Thyroid gland (tissue), 4 donors: ENCODE results near the gene PCDHB4. TPM values are rescaled to one million over a fixed set of nuclear protein-coding genes. Genes with fewer than 3 reads are reported as not detected.
"Not testable (repeated sequence)": the region's sequence is repeated elsewhere in the genome, so short reads cannot be mapped to it uniquely, and the experiment has no call there.

Experiments used
- DNase-seq, 2 donors: peaks; one replicate each; pipeline ENCODE4 v3.0.0-alpha.2; 2019
- H3K27ac ChIP-seq, 3 donors: fragments of 200-600 bp; sonication (generic); 1 replicate in 2 of 3; 2 replicates in 1 of 3; pipeline ENCODE4 v1.5.1; 2016 to 2019; ENCODE audit warnings: mild to moderate bottlenecking in 1 of 3, moderate library complexity in 1 of 3
- H3K27me3 ChIP-seq: fragments of 200-600 bp; sonication (generic); one replicate; pipeline ENCODE4 v1.5.1; 2019
- H3K36me3 ChIP-seq, 2 donors: fragments of 200-600 bp; sonication (generic); one replicate each; pipeline ENCODE4 v1.5.1; 2016 to 2019
- H3K4me1 ChIP-seq, 2 donors: fragments of 200-600 bp; sonication (generic); one replicate each; pipeline ENCODE4 v1.5.1; 2017 to 2019
- H3K4me3 ChIP-seq, 3 donors: fragments of 200-600 bp; sonication (generic); replicated peaks in 1 of 3; 1 replicate in 2 of 3; 2 replicates in 1 of 3; pipeline ENCODE4 v1.5.1; 2016; ENCODE audit warnings: mild to moderate bottlenecking in 1 of 3
- H3K9me3 ChIP-seq: fragments of 200-600 bp; sonication (generic); one replicate; pipeline ENCODE4 v1.5.1; 2017
- CTCF ChIP-seq, 6 experiments: fragments of 200-600 bp in 3 of 6; fragments of 450-650 bp in 3 of 6; sonication (generic) in 3 of 6; IDR thresholded peaks; one replicate each; pipeline ENCODE4 v1.5.1; 2016 to 2019; ENCODE audit warnings: antibody characterized with exemption in 6 of 6, mild to moderate bottlenecking in 2 of 6, inconsistent platforms in 1 of 6, moderate library complexity in 1 of 6
- POLR2A ChIP-seq, 2 donors: fragments of 450-650 bp; IDR thresholded peaks; one replicate each; pipeline ENCODE4 v1.6.1; 2017; ENCODE audit warnings: antibody characterized with exemption in 2 of 2, mild to moderate bottlenecking in 2 of 2, moderate library complexity in 1 of 2
- WGBS, 2 donors: methylation state at CpG; one replicate each; pipeline ENCODE4 v1.1.5; 2017; 5-methylcytosine and 5-hydroxymethylcytosine counted together
- intact Hi-C: fragments of 100-400 bp; cut with DNase I; formaldehyde crosslinking; loops from one replicate; pipeline ENCODE4 v1.15.1; 2023
- total RNA-seq, 4 donors: library from RNA; depleted of rRNA; stranded (reverse); fragments of >200 nt; gene quantifications; one replicate each; pipeline ENCODE4 v1.2.3, GENCODE V29; 2016

PCDHB4 gene
- total RNA-seq, 4 donors from 2014 or later = 2.0 to 8.7 (median 3.5) TPM

- Histone ChIP-seq H3K27me3 (no peaks in the 10 kb centered on the region), H3K4me3 (peak within 1 kb of the TSS in 1 of 3 donors; percentile 22), H3K27ac (no peak within 1 kb of the TSS), H3K36me3 (no peaks in the 10 kb centered on the region), H3K9me3 (no peaks in the 10 kb centered on the region), H3K4me1 (no peaks in the 10 kb centered on the region)
- peak; percentile 3 to 19 for DNase-seq
- peak in 3 of 6 experiments; percentile 10 to 39 (median 26) for TF ChIP-seq CTCF (IDR thresholded peaks at IDR 0.05)
- TF ChIP-seq POLR2A (IDR thresholded peaks at IDR 0.05) = no peak
- intact Hi-C loops = no loop called here
- 14 to 17% methylated on average over 29 of the region's 29 CpGs for WGBS, 2 donors
Measured at GRCh38 chr5:141094481-141095262, 26.9 kb upstream of the PCDHB4 start, which contains the start of gene PCDHB2. Gene PCDHB2, plus strand, starts transcription at chr5:141094615. Its CDS starts 176 bp downstream, at chr5:141094791.

GRCh38 chr5:141095263-141095641 is 26.4 kb upstream of the PCDHB4 start:
- Histone ChIP-seq H3K27me3 (no peaks in the 10 kb centered on the region), H3K27ac (no peak overlapping the region), H3K9me3 (no peaks in the 10 kb centered on the region), H3K4me1 (no peaks in the 10 kb centered on the region), H3K36me3 (no peaks in the 10 kb centered on the region), H3K4me3 (peak overlapping the region in 1 of 3 donors; percentile 22)
- TF ChIP-seq POLR2A (IDR thresholded peaks at IDR 0.05) (no peak), CTCF (IDR thresholded peaks at IDR 0.05) (no peak)
- no peak for DNase-seq
- 33 to 60% methylated on average over 12 of the region's 12 CpGs for WGBS, 2 donors
- intact Hi-C loops = no loop called here

GRCh38 chr5:141096181-141096580 is 25.4 kb upstream of the PCDHB4 start:
- H3K9me3 ChIP-seq, H3K27me3 ChIP-seq, intact Hi-C loops, DNase-seq, H3K27ac ChIP-seq, H3K36me3 ChIP-seq, H3K4me3 ChIP-seq, H3K4me1 ChIP-seq: not testable (repeated sequence)
- 34% methylated on average over 16 of the region's 46 CpGs; no CpG with 5 or more reads in 1 of the 2 donors for WGBS, 2 donors

GRCh38 chr5:141096586-141096985 is 25.0 kb upstream of the PCDHB4 start:
- 24% methylated on average over 17 of the region's 38 CpGs; no CpG with 5 or more reads in 1 of the 2 donors for WGBS, 2 donors
- H3K4me1 ChIP-seq, H3K36me3 ChIP-seq, H3K4me3 ChIP-seq, H3K27ac ChIP-seq, H3K27me3 ChIP-seq, DNase-seq, intact Hi-C loops, H3K9me3 ChIP-seq: not testable (repeated sequence)

GRCh38 chr5:141100243-141100805 is 21.3 kb upstream of the PCDHB4 start, which contains the start of gene PCDHB3:
Gene PCDHB3, plus strand, starts transcription at chr5:141100473. Its CDS starts 177 bp downstream, at chr5:141100650.
- WGBS, 2 donors = 13 to 22% methylated on average over 19 of the region's 19 CpGs
- no peak for TF ChIP-seq POLR2A (IDR thresholded peaks at IDR 0.05)
- TF ChIP-seq CTCF (IDR thresholded peaks at IDR 0.05) = peak in 2 of 6 experiments; percentile 29 to 48
- intact Hi-C loops = no loop called here
- Histone ChIP-seq H3K27ac (no peak within 1 kb of the TSS), H3K9me3 (no peaks in the 10 kb centered on the region), H3K4me3 (no peak within 1 kb of the TSS), H3K27me3 (no peaks in the 10 kb centered on the region), H3K4me1 (no peaks in the 10 kb centered on the region), H3K36me3 (no peaks in the 10 kb centered on the region)
- peak; percentile 18 to 24 for DNase-seq

- no peak overlapping the region for H3K4me3 ChIP-seq
- DNase-seq = no peak
- no peaks in the 10 kb centered on the region for H3K27me3 ChIP-seq
- no peaks in the 10 kb centered on the region for H3K4me1 ChIP-seq
- no peaks in the 10 kb centered on the region for H3K36me3 ChIP-seq
- WGBS, 2 donors = 29 to 56% methylated on average over 19 to 20 of the region's 20 CpGs
- TF ChIP-seq CTCF (IDR thresholded peaks at IDR 0.05) (no peak), POLR2A (IDR thresholded peaks at IDR 0.05) (no peak)
- no peaks in the 10 kb centered on the region for H3K9me3 ChIP-seq
- no peak overlapping the region for H3K27ac ChIP-seq
- intact Hi-C loops = no loop called here
Measured at GRCh38 chr5:141101059-141101458, 20.6 kb upstream of the PCDHB4 start.

GRCh38 chr5:141102070-141102469 is 19.5 kb upstream of the PCDHB4 start:
- H3K9me3 ChIP-seq, H3K4me1 ChIP-seq, DNase-seq, H3K27me3 ChIP-seq, H3K36me3 ChIP-seq, H3K27ac ChIP-seq, intact Hi-C loops, H3K4me3 ChIP-seq: not testable (repeated sequence)
- whole genome bisulfite sequencing, 2 donors = 14 to 48% methylated on average over 8 to 9 of the region's 39 CpGs

- H3K27ac ChIP-seq, H3K9me3 ChIP-seq, H3K27me3 ChIP-seq, H3K4me3 ChIP-seq, H3K36me3 ChIP-seq, H3K4me1 ChIP-seq, intact Hi-C loops, DNase-seq: not testable (repeated sequence)
- no CpG with 5 or more reads among the region's 38 CpGs for WGBS, 2 donors
Measured at GRCh38 chr5:141102471-141102870, 19.1 kb upstream of the PCDHB4 start.
